Muscle layer of duodenum (tissue), 2 donors: ENCODE measurements around the gene MOGAT2.

ENCODE experiments used
- H3K27ac ChIP-seq: one replicate; pipeline ENCODE4 v1.7.0; 2013; ENCODE audit warnings: mild to moderate bottlenecking, low read length
- H3K27me3 ChIP-seq: one replicate; pipeline ENCODE4 v1.7.0; 2013; ENCODE audit warnings: low read depth, mild to moderate bottlenecking, control low read depth, low read length
- H3K36me3 ChIP-seq, 2 donors: one replicate each; pipeline ENCODE4 v1.7.0; 2013; ENCODE audit warnings: low read length in 2 of 2, control low read depth in 1 of 2, mild to moderate bottlenecking in 1 of 2; ENCODE audit not compliant: insufficient read depth in 2 of 2, control insufficient read depth in 1 of 2
- H3K4me1 ChIP-seq, 2 donors: one replicate each; pipeline ENCODE4 v1.7.0; 2013; ENCODE audit warnings: low read length in 2 of 2, mild to moderate bottlenecking in 2 of 2, control low read depth in 1 of 2, moderate library complexity in 1 of 2; ENCODE audit not compliant: insufficient read depth in 2 of 2, control insufficient read depth in 1 of 2
- H3K4me3 ChIP-seq, 2 donors: one replicate each; pipeline ENCODE4 v1.7.0; 2013; ENCODE audit warnings: low read length in 2 of 2, low read depth in 1 of 2, mild to moderate bottlenecking in 1 of 2
- H3K9me3 ChIP-seq, 2 donors: one replicate each; pipeline ENCODE4 v1.7.0; 2013; ENCODE audit warnings: low read length in 2 of 2, control low read depth in 1 of 2, mild to moderate bottlenecking in 1 of 2; ENCODE audit not compliant: control insufficient read depth in 1 of 2
- donor health status: healthy.

Gene MOGAT2

GRCh38 chr11:75697906-75698581, 19.6 kb upstream of the MOGAT2 start:
- Histone ChIP-seq H3K4me1 (no peaks in the 10 kb centered on the region), H3K27ac (no peak overlapping the region), H3K9me3 (no peaks in the 10 kb centered on the region), H3K27me3 (peaks cover 3% of the 10 kb centered on the region), H3K4me3 (no peak overlapping the region), H3K36me3 (no peaks in the 10 kb centered on the region)

- Histone ChIP-seq H3K27me3 (peaks cover 3% of the 10 kb centered on the region), H3K4me1 (no peaks in the 10 kb centered on the region), H3K4me3 (no peak overlapping the region), H3K36me3 (no peaks in the 10 kb centered on the region), H3K9me3 (no peaks in the 10 kb centered on the region), H3K27ac (no peak overlapping the region)
Observed at GRCh38 chr11:75700940-75701339, 16.7 kb upstream of the MOGAT2 start.

GRCh38 chr11:75703695-75704237, 13.9 kb upstream of the MOGAT2 start:
- Histone ChIP-seq H3K9me3 (no peaks in the 10 kb centered on the region), H3K27me3 (no peaks in the 10 kb centered on the region), H3K4me3 (no peak overlapping the region), H3K4me1 (peaks cover 0 to 11% of the 10 kb centered on the region in 2 donors), H3K27ac (no peak overlapping the region), H3K36me3 (no peaks in the 10 kb centered on the region)

- Histone ChIP-seq H3K9me3 (no peaks in the 10 kb centered on the region), H3K27me3 (no peaks in the 10 kb centered on the region), H3K36me3 (no peaks in the 10 kb centered on the region), H3K4me1 (peaks cover 0 to 11% of the 10 kb centered on the region in 2 donors), H3K4me3 (no peak overlapping the region), H3K27ac (no peak overlapping the region)
Observed at GRCh38 chr11:75705541-75705940, 12.1 kb upstream of the MOGAT2 start.

- no peak overlapping the region for H3K27ac ChIP-seq
- no peaks in the 10 kb centered on the region for H3K36me3 ChIP-seq
- no peaks in the 10 kb centered on the region for H3K9me3 ChIP-seq
- no peaks in the 10 kb centered on the region for H3K27me3 ChIP-seq
- H3K4me1 ChIP-seq = peaks cover 0 to 11% of the 10 kb centered on the region in 2 donors
- H3K4me3 ChIP-seq = no peak overlapping the region
Observed at GRCh38 chr11:75706260-75706729, 11.3 kb upstream of the MOGAT2 start.

- H3K36me3 ChIP-seq = no peaks in the 10 kb centered on the region
- no peak overlapping the region for H3K27ac ChIP-seq
- no peak overlapping the region for H3K4me3 ChIP-seq
- H3K9me3 ChIP-seq = no peaks in the 10 kb centered on the region
- H3K27me3 ChIP-seq = no peaks in the 10 kb centered on the region
- no peaks in the 10 kb centered on the region for H3K4me1 ChIP-seq
Observed at GRCh38 chr11:75714211-75714610, 3.4 kb upstream of the MOGAT2 start.

GRCh38 chr11:75715688-75716087, 1.9 kb upstream of the MOGAT2 start:
- no peaks in the 10 kb centered on the region for H3K9me3 ChIP-seq
- H3K27ac ChIP-seq = no peak overlapping the region
- no peak overlapping the region for H3K4me3 ChIP-seq
- no peaks in the 10 kb centered on the region for H3K4me1 ChIP-seq
- H3K27me3 ChIP-seq = no peaks in the 10 kb centered on the region
- H3K36me3 ChIP-seq = no peaks in the 10 kb centered on the region

GRCh38 chr11:75716659-75717058, 979 bp upstream of the MOGAT2 start:
- Histone ChIP-seq H3K27ac (no peak overlapping the region), H3K9me3 (no peaks in the 10 kb centered on the region), H3K36me3 (no peaks in the 10 kb centered on the region), H3K27me3 (no peaks in the 10 kb centered on the region), H3K4me3 (no peak overlapping the region), H3K4me1 (no peaks in the 10 kb centered on the region)

- H3K36me3 ChIP-seq = no peaks in the 10 kb centered on the region
- H3K4me3 ChIP-seq = peak overlapping the region in 1 of 2 donors; percentile 49
- no peaks in the 10 kb centered on the region for H3K9me3 ChIP-seq
- no peaks in the 10 kb centered on the region for H3K27me3 ChIP-seq
- H3K4me1 ChIP-seq = no peaks in the 10 kb centered on the region
- H3K27ac ChIP-seq = peak overlapping the region; percentile 73
Observed at GRCh38 chr11:75718419-75719339, 1.0 kb downstream of the MOGAT2 start.

- Histone ChIP-seq H3K4me3 (peak overlapping the region in 1 of 2 donors; percentile 49), H3K4me1 (no peaks in the 10 kb centered on the region), H3K27ac (peak overlapping the region; percentile 73)
Observed at GRCh38 chr11:75719340-75720239, 2.0 kb downstream of the MOGAT2 start.

More at GRCh38 chr11:75719340-75720239, 2.0 kb downstream of the MOGAT2 start:
- no peaks in the 10 kb centered on the region for H3K9me3 ChIP-seq
- no peaks in the 10 kb centered on the region for H3K27me3 ChIP-seq
- H3K36me3 ChIP-seq = no peaks in the 10 kb centered on the region
